GM18517 (cell line): ENCODE measurements around the gene ESPNL.

Source experiments
- ATAC-seq: cut with Tn5 transposase; IDR thresholded peaks from one replicate; pipeline ENCODE4 v1.9.1; 2021; ENCODE audit warnings: mild to moderate bottlenecking, moderate library complexity; ENCODE audit not compliant: unreplicated experiment

The ESPNL gene

GRCh38 chr2:238079874-238080327 lies 20.2 kb upstream of the ESPNL start:
- ATAC-seq: no peak

GRCh38 chr2:238080518-238080917 lies 19.6 kb upstream of the ESPNL start:
- no peak for ATAC-seq

DNA sequence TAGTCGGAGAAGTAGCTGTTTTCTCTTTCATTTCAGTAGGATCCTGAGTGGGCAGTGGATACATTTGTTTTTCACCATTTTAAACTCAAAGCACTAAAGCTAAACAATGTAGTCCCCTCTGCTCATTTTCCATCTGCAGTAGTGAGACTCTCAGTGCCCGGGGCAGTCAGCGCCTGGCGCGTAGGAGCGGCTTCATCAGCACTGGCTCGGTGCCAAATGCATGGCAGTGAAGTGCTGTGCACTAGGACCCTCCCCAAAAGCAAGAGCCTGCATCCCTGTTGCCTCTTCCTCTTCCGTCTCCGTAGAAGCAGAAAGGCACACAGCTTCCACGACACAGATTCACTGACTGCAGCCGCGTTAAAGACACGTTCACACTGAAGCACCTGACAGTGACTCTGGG lies 19.0 kb upstream of the ESPNL start:
- ATAC-seq: no peak

DNA sequence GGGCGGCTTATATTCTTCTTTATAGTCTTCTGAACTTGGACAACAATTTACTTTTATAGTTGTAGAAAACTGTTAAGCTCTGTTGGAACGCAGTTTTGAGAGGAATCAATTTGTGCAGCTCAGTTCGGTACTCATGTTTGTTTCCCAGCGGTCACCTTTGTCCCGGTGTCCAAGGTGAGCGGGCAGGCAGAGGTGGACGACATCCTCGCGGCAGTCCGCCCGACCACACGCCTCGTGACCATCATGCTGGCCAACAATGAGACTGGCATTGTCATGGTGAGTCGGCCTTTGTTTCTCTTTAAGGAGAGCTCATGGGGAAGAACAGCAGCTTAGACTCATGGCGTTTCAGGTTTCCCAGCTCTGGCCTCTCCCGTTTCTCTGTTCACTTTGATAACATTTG lies 18.6 kb upstream of the ESPNL start:
- ATAC-seq: no peak

DNA sequence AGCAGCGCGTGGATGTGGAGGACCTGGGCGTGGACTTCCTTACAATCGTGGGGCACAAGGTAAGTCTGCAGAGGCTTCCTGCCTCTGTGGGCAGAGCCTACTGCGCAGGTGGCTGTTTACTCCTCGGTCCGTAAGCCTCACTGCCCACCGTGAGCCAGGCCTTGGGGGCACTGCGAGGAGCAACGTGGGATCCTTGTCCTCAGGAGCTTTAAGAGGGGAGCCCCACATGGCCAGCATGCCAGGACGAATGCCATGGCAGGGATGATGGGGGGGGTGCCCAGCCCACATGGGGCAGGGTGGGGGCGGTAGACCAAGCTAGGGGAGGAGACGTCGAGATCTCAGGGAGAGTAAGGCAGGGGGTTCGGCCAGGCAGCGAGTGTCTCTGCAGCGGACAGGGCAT lies 18.0 kb upstream of the ESPNL start:
- no peak for ATAC-seq

DNA sequence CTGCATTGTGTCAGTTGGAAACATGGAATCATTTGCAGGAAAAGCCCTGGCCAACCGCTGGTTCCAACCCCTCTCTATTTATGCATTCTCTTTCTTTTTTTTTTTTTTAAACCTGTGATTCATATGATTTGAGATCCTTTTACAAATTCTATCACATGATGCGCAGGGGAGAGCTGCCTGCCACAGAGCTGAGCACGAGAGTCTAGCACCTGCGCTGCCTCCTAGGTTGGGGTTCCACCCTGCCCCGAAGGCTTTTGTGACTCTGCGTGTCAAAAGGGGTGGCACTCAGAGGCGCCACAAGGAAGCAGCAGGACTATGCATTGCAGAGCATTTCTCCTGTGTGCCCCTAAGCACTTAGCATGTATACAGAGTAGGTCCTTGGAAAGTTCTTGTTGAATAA lies 17.3 kb upstream of the ESPNL start:
- no peak for ATAC-seq

DNA sequence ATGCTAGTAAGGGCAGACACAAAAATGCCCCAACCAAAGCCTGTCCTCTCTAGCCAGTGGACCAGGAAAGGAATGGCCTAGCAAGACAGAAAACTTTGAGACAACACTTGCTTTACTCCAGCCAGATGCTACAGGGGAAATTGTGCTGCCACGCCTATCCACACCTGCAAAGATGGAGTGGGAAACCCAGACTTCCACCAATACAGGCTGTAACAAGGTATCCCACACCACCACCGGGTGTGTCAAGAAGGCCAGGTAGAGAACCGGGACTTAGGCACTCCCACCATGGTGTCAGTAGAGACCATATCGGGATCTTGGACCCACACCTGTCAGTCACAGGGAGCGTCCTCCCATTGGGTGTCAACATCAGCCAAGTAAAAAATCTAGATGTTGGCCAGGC lies 16.2 kb upstream of the ESPNL start:
- no peak for ATAC-seq

DNA sequence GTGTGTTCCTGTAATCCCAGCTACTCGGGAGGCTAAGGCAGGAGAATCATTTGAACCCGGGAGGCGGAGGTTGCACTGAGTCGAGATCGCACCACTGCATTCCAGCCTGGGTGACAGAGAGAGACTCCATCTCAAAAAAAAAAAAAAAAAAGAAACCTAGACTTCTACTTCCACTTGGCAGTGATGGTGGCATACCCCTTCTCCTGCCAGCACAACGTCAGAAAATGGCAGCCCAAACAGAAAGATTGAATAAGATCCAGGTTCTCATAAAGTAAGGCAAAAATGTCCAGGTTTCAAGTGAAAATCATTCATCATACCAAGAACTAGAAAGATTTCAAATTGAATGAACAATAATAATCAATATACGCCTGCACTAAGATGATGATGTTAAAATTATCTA lies 15.4 kb upstream of the ESPNL start:
- no peak for ATAC-seq

DNA sequence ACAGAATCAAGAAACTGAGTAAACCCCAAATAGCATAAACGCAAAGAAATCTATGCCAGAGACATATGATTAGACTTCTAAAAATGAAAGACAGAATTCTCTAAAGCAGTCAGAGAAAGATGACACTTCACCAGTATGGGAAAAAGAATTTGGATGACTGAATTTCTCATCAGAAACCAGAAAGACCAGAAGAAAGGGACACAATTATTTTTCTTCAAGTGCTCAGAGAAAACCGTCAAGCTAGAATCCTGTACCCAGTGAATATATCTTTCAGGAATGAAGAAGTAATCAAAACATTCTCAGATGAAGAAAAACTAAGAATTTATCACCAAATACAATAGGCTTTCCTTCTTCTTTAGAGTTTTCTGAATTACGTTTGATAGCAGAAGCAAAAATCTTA lies 14.2 kb upstream of the ESPNL start:
- ATAC-seq: no peak

GRCh38 chr2:238087211-238087610 lies 12.9 kb upstream of the ESPNL start:
- ATAC-seq: no peak

- ATAC-seq: no peak
Observed at GRCh38 chr2:238090887-238091286, 9.3 kb upstream of the ESPNL start.

DNA sequence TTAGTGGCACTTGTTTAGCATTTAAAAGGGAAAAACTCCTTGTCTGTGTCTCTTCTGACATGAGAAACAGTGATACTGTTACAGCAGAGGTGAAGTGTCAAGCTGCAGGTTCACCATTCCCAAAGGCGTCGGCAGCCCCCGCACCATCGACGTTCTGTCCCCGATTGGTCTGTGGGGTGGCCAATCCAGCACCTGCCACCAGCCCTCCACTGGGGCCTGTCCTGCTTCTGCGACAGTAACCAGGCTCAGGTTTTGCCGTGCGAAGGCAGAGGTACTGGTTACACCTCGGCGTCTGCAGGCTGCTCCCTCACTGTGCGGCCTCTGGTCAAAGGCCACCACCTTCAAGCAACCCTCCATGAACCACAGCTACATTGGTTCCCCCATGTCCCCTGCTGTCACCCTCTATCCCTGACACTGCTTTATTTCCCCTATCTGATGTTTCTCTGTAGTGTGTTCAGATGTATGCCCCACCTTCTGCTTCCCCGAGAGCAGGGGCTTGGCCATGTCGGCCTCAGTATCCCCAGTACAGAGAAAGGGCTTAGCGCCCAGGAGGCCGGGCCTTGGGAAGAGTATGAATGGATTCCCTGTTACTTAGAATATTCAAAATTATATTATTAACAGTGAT lies 8.6 kb upstream of the ESPNL start:
- ATAC-seq: no peak

DNA sequence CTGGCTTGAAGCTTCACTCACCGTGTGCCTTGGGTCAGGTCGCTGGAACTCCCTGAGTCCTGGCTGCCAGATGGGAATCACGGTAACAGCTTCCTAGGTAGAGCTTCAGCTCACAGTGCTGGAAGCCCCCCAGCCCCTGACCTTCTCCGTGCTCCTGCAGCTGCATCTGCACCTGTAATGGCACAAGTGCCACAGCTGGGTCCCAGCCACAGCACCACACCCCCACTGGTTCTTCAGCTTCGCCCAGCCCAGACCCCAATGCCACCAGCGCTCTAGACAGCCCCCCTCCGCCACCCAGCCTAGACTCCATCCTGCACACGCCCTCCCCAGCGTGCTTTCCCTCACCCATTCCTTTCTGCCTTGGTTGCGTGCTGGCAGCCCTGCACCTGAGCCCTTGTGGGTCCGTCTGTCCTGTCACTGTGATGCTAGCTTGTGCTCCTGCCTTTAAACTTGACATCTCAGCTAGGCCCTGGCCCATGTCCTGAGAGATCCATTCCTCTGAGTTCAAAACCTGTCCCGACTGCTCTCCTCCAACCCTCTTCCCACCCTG lies 7.6 kb upstream of the ESPNL start:
- ATAC-seq: no peak

DNA sequence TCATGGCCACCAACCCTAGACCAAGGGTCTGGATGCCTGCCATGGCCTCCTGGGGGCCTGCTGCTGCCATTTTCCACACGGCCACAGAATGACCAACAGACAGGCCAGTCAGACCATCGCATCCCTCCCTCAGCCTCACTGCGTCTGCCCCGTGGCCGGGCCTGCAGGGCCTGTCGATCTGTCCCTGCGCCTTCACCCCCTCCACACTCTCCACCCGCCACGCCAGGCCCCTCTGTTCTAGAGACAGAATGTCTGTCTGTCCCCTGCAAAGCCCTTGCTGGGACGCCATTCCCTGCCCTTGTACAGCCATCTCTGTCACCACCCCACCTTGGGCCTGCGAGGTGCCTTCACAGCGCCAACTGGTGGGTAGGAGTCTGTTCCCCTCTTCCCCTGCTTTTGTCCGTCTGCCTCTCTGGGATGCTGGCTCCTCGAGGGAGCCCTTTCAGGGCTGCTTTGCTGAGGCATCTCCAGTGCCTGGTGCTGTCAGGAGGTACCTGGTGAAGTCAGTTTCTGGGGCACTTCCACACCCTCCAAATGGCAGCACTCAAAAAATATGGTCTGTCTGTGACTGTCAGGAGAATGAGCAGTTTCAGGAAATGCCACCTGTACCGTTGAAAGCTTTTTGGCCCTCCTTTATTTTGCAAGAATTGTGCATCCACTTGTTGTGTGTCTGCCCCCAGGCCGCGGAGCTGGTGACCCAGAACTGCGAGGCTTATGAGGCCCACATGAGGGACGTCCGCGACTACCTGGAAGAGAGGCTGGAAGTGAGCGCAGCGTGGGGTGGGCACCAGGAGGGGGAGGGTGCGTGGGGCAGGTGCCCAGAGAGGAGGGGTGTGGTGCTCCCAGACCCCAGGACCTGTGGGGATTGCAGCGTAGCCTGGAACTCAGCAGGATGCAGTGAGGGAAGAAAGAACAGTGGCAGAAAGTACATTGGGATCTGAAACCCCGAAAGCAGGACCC lies 6.7 kb upstream of the ESPNL start:
- no peak for ATAC-seq

GRCh38 chr2:238094438-238095022 lies 5.6 kb upstream of the ESPNL start:
- no peak for ATAC-seq

GRCh38 chr2:238095143-238095542 lies 5.0 kb upstream of the ESPNL start:
- no peak for ATAC-seq

GRCh38 chr2:238096311-238097011 lies 3.7 kb upstream of the ESPNL start:
- no peak for ATAC-seq

GRCh38 chr2:238097201-238097987 lies 2.7 kb upstream of the ESPNL start:
- no peak for ATAC-seq

DNA sequence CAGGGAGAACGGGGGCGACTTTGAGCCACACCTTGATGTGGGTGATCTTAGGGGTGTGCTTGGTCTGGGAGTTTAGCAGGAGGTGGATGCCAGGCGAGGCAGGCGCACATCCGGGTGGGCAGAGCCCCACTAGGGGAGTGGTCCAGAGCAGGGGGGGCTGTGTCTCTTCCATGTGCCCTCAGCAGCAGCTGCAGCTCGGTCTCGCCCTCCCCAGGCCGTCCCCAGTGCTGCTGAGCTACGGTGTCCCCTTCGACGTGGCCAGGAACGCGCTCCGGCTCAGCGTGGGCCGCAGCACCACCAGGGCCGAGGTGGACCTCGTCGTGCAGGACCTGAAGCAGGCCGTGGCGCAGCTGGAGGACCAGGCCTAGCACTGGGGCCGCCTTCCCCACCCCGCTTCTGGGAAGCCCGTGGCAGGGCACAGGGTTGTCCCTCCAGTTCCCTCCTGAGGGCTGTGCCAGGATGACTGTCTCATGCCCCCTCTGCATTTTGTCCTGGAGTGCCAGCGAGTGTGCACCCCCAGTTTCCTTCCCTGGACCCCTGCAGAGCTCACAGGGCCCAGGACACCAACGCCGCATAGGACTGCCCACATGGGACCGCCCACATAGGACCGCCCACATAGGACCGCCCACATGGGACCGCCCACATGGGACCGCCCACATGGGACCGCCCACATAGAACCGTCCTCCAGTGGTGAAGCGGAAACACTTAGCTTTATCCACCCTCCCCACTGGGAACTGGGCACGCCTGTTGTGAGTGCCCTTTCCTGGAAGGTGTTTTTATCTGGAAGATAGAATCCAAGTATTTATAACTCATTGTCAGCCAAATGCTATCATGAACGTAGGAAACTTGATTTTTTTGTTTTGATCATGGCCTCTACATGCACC lies 1.9 kb upstream of the ESPNL start:
- peak; percentile 47 for ATAC-seq
